ENCODE measurements around the gene REC114. TPM values are rescaled to one million over a fixed set of nuclear protein-coding genes. Genes with fewer than 3 reads are reported as not detected.

REC114 gene
- total RNA-seq, 1 experiment from 2014 or later = not detected

DNA sequence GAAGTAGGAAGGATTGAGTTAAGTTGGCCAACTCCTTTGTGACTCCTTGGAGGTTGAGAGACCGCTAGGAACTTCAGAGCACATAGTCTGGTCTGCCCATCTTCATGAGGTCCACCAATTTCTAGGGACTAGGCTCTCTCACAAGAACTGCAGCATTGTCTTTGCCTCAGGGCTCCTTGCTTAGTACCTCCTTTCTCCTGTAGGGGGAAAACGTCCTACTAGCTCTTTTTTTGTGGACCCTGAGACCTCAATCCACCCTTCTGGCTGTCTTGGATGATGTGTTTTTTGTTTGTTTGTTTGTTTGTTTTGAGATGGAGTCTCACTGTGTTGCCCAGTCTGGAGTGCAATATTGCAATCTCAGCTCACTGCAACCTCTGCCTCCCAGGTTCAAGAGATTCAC lies 21.6 kb downstream of the REC114 start:
- Mint-ChIP-seq H3K36me3 (ENCODE audit: insufficient read depth, unreplicated experiment) (no peaks in the 10 kb centered on the region), H3K27ac (ENCODE audit: low read depth, unreplicated experiment) (no peak overlapping the region), H3K4me3 (ENCODE audit: unreplicated experiment) (no peak overlapping the region), H3K4me1 (ENCODE audit: insufficient read depth, unreplicated experiment) (no peaks in the 10 kb centered on the region), H3K9me3 (ENCODE audit: unreplicated experiment) (no peaks in the 10 kb centered on the region), H3K27me3 (ENCODE audit: insufficient read depth, unreplicated experiment) (peaks cover 70% of the 10 kb centered on the region)
- POLR2A ChIA-PET = interaction anchor here (0.6 kb wide), 1 partner anchor 14 kb away, joined by 3 read pairs; no protein-coding TSS in a partner anchor
- TF ChIP-seq, protein P1, sequence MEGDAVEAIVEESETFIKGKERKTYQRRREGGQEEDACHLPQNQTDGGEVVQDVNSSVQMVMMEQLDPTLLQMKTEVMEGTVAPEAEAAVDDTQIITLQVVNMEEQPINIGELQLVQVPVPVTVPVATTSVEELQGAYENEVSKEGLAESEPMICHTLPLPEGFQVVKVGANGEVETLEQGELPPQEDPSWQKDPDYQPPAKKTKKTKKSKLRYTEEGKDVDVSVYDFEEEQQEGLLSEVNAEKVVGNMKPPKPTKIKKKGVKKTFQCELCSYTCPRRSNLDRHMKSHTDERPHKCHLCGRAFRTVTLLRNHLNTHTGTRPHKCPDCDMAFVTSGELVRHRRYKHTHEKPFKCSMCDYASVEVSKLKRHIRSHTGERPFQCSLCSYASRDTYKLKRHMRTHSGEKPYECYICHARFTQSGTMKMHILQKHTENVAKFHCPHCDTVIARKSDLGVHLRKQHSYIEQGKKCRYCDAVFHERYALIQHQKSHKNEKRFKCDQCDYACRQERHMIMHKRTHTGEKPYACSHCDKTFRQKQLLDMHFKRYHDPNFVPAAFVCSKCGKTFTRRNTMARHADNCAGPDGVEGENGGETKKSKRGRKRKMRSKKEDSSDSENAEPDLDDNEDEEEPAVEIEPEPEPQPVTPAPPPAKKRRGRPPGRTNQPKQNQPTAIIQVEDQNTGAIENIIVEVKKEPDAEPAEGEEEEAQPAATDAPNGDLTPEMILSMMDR (IDR thresholded peaks at IDR 0.05; ENCODE audit: unreplicated experiment) = no peak
- no peak for DNase-seq (ENCODE audit: unreplicated experiment)
- no TSS peak for BruUV-seq (replicated peaks)
- intact Hi-C loops (cut with micrococcal nuclease) = no loop called here
- CTCF ChIA-PET = interaction anchor here (1.2 kb wide), 1 partner anchor 54 kb away, joined by 3 read pairs; no protein-coding TSS in a partner anchor

DNA sequence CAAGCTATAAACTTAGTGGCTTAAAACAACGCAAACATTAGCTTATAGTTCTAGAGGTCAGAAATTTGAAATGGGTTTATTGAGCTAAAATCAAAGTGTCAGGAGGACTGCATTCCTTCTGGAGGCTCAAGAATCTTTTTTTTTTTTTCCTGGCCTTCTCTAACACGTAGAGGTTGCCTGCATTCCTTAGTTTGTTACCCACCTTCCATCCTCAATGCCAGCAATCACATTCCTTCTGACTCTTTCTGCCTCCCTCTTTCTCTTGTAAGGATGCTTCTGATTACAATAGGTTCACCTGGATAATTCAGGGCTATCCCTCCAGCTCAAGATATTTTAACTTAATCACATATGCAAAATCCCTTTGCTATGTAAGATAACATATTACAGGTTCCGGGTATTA lies 24.8 kb downstream of the REC114 start:
- ChIA-PET POLR2A (interaction anchor here (0.6 kb wide), 1 partner anchor 175 kb away, joined by 4 read pairs; no protein-coding TSS in a partner anchor), CTCF (interaction anchor here (0.6 kb wide), 1 partner anchor 33 kb away, joined by 3 read pairs; no protein-coding TSS in a partner anchor)
- TF ChIP-seq, protein P1 (IDR thresholded peaks at IDR 0.05; ENCODE audit: unreplicated experiment) = no peak
- BruUV-seq (replicated peaks) = no TSS peak
- H3K27me3 Mint-ChIP-seq (ENCODE audit: insufficient read depth, unreplicated experiment) = peaks cover 79% of the 10 kb centered on the region
- DNase-seq (ENCODE audit: unreplicated experiment) = no peak
- H3K4me3 Mint-ChIP-seq (ENCODE audit: unreplicated experiment) = no peak overlapping the region
- no peak overlapping the region for H3K27ac Mint-ChIP-seq (ENCODE audit: low read depth, unreplicated experiment)
- no peaks in the 10 kb centered on the region for H3K4me1 Mint-ChIP-seq (ENCODE audit: insufficient read depth, unreplicated experiment)
- intact Hi-C loops (cut with micrococcal nuclease) = no loop called here
- H3K9me3 Mint-ChIP-seq (ENCODE audit: unreplicated experiment) = no peaks in the 10 kb centered on the region
- H3K36me3 Mint-ChIP-seq (ENCODE audit: insufficient read depth, unreplicated experiment) = no peaks in the 10 kb centered on the region

DNA sequence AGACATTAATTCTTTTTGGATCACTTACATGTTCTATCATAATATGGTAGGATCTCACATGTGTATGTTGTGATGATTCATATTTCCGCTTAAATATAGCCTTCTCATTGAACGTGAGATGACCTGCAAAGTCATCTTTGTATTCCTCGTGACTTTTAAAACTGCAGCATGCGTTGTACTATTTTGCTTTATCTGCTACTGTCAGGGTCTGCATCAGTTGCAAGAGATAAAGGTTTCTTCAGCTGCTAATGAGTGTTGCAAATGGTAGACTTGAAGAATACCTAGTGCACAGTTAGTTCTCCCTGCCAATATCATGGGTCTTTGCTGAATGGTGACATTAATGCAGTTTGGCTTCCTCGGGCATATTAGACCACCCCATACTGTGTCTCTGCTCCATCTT lies 31.8 kb downstream of the REC114 start:
- H3K36me3 Mint-ChIP-seq (ENCODE audit: insufficient read depth, unreplicated experiment) = no peaks in the 10 kb centered on the region
- no peak overlapping the region for H3K27ac Mint-ChIP-seq (ENCODE audit: low read depth, unreplicated experiment)
- no TSS peak for BruUV-seq (replicated peaks)
- ChIA-PET POLR2A (no interaction called here), CTCF (no interaction called here)
- TF ChIP-seq, protein P1 (IDR thresholded peaks at IDR 0.05; ENCODE audit: unreplicated experiment) = no peak
- no peak for DNase-seq (ENCODE audit: unreplicated experiment)
- intact Hi-C loops (cut with micrococcal nuclease) = no loop called here
- H3K27me3 Mint-ChIP-seq (ENCODE audit: insufficient read depth, unreplicated experiment) = peaks cover 69% of the 10 kb centered on the region
- no peak overlapping the region for H3K4me3 Mint-ChIP-seq (ENCODE audit: unreplicated experiment)
- H3K4me1 Mint-ChIP-seq (ENCODE audit: insufficient read depth, unreplicated experiment) = no peaks in the 10 kb centered on the region
- no peaks in the 10 kb centered on the region for H3K9me3 Mint-ChIP-seq (ENCODE audit: unreplicated experiment)

DNA sequence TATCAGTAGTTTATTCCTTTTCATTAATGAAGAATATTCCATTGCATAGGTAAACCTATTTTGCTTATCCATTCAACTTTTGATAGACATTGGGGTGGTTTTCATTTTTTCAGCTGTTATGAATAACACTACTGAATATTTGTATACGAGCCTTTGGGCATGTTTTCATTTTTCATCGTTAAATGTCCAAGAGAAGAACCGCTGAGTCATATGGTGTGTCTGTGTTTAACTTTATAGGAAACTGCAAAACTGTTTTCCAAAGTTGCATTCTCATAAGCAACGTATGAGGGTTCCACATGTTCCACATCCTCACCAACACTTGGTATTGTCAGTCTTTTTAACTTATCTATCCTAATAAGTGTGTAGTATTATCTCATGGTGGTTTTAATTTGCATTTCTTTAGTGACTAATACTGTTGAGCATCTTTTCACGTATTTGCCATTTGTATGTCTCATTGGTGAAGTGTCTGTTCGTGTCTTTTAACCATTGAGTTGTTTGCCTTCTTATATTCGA lies 33.8 kb downstream of the REC114 start:
- no peaks in the 10 kb centered on the region for H3K9me3 Mint-ChIP-seq (ENCODE audit: unreplicated experiment)
- no peak overlapping the region for H3K27ac Mint-ChIP-seq (ENCODE audit: low read depth, unreplicated experiment)
- intact Hi-C loops (cut with micrococcal nuclease) = no loop called here
- H3K27me3 Mint-ChIP-seq (ENCODE audit: insufficient read depth, unreplicated experiment) = peaks cover 51% of the 10 kb centered on the region
- CTCF ChIA-PET = no interaction called here
- DNase-seq (ENCODE audit: unreplicated experiment) = no peak
- H3K4me1 Mint-ChIP-seq (ENCODE audit: insufficient read depth, unreplicated experiment) = no peaks in the 10 kb centered on the region
- H3K36me3 Mint-ChIP-seq (ENCODE audit: insufficient read depth, unreplicated experiment) = no peaks in the 10 kb centered on the region
- H3K4me3 Mint-ChIP-seq (ENCODE audit: unreplicated experiment) = no peak overlapping the region
- TF ChIP-seq, protein P1 (IDR thresholded peaks at IDR 0.05; ENCODE audit: unreplicated experiment) = no peak
- BruUV-seq (replicated peaks) = no TSS peak
- POLR2A ChIA-PET = no interaction called here
